ENCODE measurements around the gene HLF.

DNA sequence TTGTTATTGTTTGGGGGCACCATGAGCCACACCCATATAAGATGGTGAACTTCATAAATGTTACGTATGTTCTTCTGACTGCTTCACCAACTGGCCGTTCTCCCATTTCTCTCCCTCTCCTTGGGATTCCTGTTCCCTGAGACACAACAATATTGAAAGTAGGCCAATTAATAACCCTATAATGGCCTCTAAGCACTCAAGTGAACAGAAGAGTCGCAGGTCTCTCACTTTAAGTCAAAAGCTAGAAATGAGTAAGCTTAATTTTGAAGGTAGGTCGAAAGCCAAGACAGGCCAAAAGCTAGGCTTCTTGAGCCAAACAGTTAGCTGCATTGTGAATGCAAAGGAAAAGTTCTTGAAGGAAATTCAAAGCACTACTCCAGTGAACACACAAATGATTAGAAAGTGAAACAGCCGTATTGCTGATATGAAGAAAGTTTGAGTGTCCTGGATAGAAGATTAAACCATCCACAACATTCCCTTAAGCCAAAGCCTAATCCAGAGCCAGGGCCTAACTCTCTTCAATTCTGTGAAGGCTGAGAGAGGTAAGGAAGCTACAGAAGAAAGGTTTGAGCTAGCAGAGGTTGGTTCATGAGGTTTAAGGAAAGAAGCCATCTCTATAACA is 25.8 kb downstream of the HLF start:
- TF ChIP-seq POLR2A (IDR thresholded peaks at IDR 0.05) (no peak), POLR2AphosphoS5 (IDR thresholded peaks at IDR 0.05) (no peak), EP300 (IDR thresholded peaks at IDR 0.05) (no peak)
- TF ChIP-seq, protein P1, sequence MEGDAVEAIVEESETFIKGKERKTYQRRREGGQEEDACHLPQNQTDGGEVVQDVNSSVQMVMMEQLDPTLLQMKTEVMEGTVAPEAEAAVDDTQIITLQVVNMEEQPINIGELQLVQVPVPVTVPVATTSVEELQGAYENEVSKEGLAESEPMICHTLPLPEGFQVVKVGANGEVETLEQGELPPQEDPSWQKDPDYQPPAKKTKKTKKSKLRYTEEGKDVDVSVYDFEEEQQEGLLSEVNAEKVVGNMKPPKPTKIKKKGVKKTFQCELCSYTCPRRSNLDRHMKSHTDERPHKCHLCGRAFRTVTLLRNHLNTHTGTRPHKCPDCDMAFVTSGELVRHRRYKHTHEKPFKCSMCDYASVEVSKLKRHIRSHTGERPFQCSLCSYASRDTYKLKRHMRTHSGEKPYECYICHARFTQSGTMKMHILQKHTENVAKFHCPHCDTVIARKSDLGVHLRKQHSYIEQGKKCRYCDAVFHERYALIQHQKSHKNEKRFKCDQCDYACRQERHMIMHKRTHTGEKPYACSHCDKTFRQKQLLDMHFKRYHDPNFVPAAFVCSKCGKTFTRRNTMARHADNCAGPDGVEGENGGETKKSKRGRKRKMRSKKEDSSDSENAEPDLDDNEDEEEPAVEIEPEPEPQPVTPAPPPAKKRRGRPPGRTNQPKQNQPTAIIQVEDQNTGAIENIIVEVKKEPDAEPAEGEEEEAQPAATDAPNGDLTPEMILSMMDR (IDR thresholded peaks at IDR 0.05): no peak

All from upper lobe of left lung (tissue), 4 donors.